ENCODE results near the gene PTBP2. TPM values are rescaled to one million over a fixed set of nuclear protein-coding genes. Genes with fewer than 3 reads are reported as not detected.

PTBP2 gene, protein sequence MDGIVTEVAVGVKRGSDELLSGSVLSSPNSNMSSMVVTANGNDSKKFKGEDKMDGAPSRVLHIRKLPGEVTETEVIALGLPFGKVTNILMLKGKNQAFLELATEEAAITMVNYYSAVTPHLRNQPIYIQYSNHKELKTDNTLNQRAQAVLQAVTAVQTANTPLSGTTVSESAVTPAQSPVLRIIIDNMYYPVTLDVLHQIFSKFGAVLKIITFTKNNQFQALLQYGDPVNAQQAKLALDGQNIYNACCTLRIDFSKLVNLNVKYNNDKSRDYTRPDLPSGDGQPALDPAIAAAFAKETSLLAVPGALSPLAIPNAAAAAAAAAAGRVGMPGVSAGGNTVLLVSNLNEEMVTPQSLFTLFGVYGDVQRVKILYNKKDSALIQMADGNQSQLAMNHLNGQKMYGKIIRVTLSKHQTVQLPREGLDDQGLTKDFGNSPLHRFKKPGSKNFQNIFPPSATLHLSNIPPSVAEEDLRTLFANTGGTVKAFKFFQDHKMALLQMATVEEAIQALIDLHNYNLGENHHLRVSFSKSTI
- 5.7 and 9.5 TPM in 2 replicates for polyA plus RNA-seq (2011; rRNA removed)
- 13.6 and 17.2 TPM in 2 replicates for polyA minus RNA-seq (2011; rRNA and poly(A)+ RNA removed)

GRCh38 chr1:96721416-96722160, at the start of gene PTBP2:
PTBP2 (plus strand) TSS chr1:96721784; CDS start chr1:96721865, 81 bp downstream.
- Histone ChIP-seq H3K36me3 (ENCODE audit: control insufficient read depth, insufficient read depth, low read length) (peaks cover 2% of the 10 kb centered on the region; the same call in 1 of the 2 replicates), H3K27me3 (ENCODE audit: control insufficient read depth, insufficient read depth, low read length) (no peaks in the 10 kb centered on the region), H3K4me3 (ENCODE audit: low read depth, low read length) (peak within 1 kb of the TSS; percentile 85)
- peak; percentile 14 for DNase-seq (ENCODE audit: low read depth)
- TF ChIP-seq, protein P1, sequence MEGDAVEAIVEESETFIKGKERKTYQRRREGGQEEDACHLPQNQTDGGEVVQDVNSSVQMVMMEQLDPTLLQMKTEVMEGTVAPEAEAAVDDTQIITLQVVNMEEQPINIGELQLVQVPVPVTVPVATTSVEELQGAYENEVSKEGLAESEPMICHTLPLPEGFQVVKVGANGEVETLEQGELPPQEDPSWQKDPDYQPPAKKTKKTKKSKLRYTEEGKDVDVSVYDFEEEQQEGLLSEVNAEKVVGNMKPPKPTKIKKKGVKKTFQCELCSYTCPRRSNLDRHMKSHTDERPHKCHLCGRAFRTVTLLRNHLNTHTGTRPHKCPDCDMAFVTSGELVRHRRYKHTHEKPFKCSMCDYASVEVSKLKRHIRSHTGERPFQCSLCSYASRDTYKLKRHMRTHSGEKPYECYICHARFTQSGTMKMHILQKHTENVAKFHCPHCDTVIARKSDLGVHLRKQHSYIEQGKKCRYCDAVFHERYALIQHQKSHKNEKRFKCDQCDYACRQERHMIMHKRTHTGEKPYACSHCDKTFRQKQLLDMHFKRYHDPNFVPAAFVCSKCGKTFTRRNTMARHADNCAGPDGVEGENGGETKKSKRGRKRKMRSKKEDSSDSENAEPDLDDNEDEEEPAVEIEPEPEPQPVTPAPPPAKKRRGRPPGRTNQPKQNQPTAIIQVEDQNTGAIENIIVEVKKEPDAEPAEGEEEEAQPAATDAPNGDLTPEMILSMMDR (IDR thresholded peaks at IDR 0.05; ENCODE audit: insufficient read depth, low read depth, low read length) = no peak
- ChIA-PET POLR2A (no interaction called here), CTCF (interaction anchor here (1.0 kb wide), 1 partner anchor 1746 kb away, joined by 3 read pairs; no protein-coding TSS in a partner anchor)

DNA sequence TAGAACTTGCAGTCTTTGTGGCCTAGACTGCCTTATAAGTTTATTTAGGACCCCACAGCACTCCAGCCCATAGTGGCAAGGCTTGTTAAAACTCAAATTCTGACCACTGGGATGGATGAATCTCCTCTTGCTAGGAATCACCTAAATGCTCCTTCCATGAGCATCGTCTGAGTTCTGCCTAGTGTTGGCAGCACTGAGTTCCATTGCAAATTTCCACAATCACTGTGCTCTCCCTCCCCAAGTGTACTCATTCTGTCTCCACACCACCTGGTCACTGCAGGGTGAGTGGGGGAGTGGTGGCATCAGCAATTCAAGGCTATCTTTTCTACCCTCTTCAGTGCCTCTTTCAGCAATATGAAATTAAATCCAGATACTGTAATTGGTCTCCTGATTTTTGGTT, 46.7 kb upstream of the PTBP2 start:
- H3K4me3 ChIP-seq (ENCODE audit: low read depth, low read length) = no peak overlapping the region
- ChIA-PET POLR2A (no interaction called here), CTCF (no interaction called here)
- no peak for DNase-seq (ENCODE audit: low read depth)
- no peaks in the 10 kb centered on the region for H3K27me3 ChIP-seq (ENCODE audit: control insufficient read depth, insufficient read depth, low read length)
- no peaks in the 10 kb centered on the region for H3K36me3 ChIP-seq (ENCODE audit: control insufficient read depth, insufficient read depth, low read length)
- TF ChIP-seq, protein P1 (IDR thresholded peaks at IDR 0.05; ENCODE audit: insufficient read depth, low read depth, low read length) = no peak

DNA sequence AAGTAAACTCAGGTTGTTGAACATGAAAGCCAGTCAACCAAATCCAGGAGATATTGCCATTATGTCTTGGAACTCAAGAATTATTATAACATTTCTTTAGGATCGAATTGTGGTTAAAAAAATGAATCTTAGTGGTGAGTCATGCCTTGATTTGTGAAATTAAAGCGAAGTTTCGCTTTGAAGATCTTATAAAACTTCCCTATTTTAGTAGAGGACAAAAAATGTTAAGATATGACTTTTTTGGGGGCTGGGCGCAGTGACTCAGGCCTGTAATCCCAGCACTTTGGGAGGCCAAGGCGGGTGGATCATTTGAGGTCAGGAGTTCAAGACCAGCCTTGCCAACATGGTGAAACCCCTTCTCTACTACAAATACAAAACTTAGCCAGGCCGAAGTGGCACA, 39.5 kb upstream of the PTBP2 start:
- no peaks in the 10 kb centered on the region for H3K36me3 ChIP-seq (ENCODE audit: control insufficient read depth, insufficient read depth, low read length)
- CTCF ChIA-PET = no interaction called here
- POLR2A ChIA-PET = no interaction called here
- DNase-seq (ENCODE audit: low read depth) = no peak
- H3K27me3 ChIP-seq (ENCODE audit: control insufficient read depth, insufficient read depth, low read length) = no peaks in the 10 kb centered on the region
- H3K4me3 ChIP-seq (ENCODE audit: low read depth, low read length) = no peak overlapping the region
- TF ChIP-seq, protein P1 (IDR thresholded peaks at IDR 0.05; ENCODE audit: insufficient read depth, low read depth, low read length) = no peak

DNA sequence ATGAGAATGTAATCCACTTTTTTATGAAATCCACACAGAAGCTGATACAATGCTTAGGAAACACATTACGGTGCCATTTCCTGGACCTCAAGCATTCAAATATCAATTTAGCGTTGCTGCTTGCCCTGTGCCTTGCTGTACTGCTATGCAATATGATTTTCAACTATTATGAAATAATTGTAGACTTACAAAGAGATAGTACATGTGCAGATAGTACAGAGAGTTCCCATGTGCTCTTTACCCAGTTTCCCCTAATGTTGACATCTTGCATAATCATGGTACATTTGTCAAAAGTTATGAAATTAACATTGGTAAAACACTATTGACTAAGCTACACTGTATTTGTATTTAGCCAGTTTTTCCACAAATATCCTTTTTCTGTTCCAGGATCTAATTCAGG, 37.7 kb upstream of the PTBP2 start:
- no peak for DNase-seq (ENCODE audit: low read depth)
- Histone ChIP-seq H3K4me3 (ENCODE audit: low read depth, low read length) (no peak overlapping the region), H3K36me3 (ENCODE audit: control insufficient read depth, insufficient read depth, low read length) (no peaks in the 10 kb centered on the region), H3K27me3 (ENCODE audit: control insufficient read depth, insufficient read depth, low read length) (no peaks in the 10 kb centered on the region)
- ChIA-PET CTCF (no interaction called here), POLR2A (no interaction called here)
- TF ChIP-seq, protein P1 (IDR thresholded peaks at IDR 0.05; ENCODE audit: insufficient read depth, low read depth, low read length) = no peak

DNA sequence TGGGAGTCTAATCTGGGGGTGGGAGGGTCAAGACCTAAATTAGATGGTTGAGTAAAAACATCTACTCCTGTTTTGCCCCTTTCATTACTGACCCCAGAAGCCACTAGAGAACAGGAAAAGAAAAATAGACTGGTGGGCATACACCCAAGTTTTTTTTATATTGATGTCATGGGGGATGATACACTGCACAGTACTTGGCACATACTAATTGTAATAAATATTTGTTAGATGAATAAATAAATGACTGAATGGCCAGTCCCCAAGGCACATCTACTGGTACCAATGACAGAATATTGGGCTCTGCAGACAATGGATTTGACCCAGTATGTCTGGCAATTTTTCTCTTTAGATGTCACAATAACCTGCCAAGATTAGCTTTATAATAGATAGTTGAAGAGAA, 36.8 kb upstream of the PTBP2 start:
- POLR2A ChIA-PET = no interaction called here

More for the DNA sequence above, 36.8 kb upstream of the PTBP2 start:
- no peaks in the 10 kb centered on the region for H3K36me3 ChIP-seq (ENCODE audit: control insufficient read depth, insufficient read depth, low read length)
- TF ChIP-seq, protein P1 (IDR thresholded peaks at IDR 0.05; ENCODE audit: insufficient read depth, low read depth, low read length) = no peak
- H3K4me3 ChIP-seq (ENCODE audit: low read depth, low read length) = no peak overlapping the region
- CTCF ChIA-PET = no interaction called here
- no peaks in the 10 kb centered on the region for H3K27me3 ChIP-seq (ENCODE audit: control insufficient read depth, insufficient read depth, low read length)
- no peak for DNase-seq (ENCODE audit: low read depth)
